B cell (primary cell): ENCODE measurements around the gene CAPN9. TPM values are rescaled to one million over a fixed set of nuclear protein-coding genes. Genes with fewer than 3 reads are reported as not detected.

Experiments used
- ATAC-seq: fragments of 200-7000 bp; cut with Tn5 transposase; one replicate; pipeline ENCODE4 v1.10.0; 2021; ENCODE audit warnings: low read depth, mild to moderate bottlenecking, moderate number of reproducible peaks, moderate library complexity
- CTCF ChIA-PET: fragments of 350-600 bp; sonication (Branson Sonifier 250); formaldehyde crosslinking; loops from one replicate; lab custom pipeline; 2021; ENCODE audit warnings: antibody characterized with exemption, inconsistent platforms; lab: Charles Lee
- POLR2A ChIA-PET: fragments of 350-600 bp; sonication (Branson Sonifier 250); formaldehyde crosslinking; loops from one replicate; lab custom pipeline; 2021; ENCODE audit warnings: antibody characterized with exemption; lab: Charles Lee
- DNase-seq: peaks from one replicate; pipeline ENCODE4 v3.0.0; 2013
- H2AFZ ChIP-seq: 2 replicates; pipeline ENCODE4 v1.6.1; 2012; ENCODE audit warnings: mild to moderate bottlenecking, low read depth, low read length; ENCODE audit not compliant: insufficient read depth, poor library complexity, severe bottlenecking
- H3K27ac ChIP-seq, 2 donors: 1 replicate in 1 of 2; 2 replicates in 1 of 2; pipeline ENCODE4 v1.5.1; 2012 to 2013; ENCODE audit warnings: low read length in 2 of 2, mild to moderate bottlenecking in 2 of 2, moderate library complexity in 1 of 2
- H3K27me3 ChIP-seq, 4 experiments: fragments of 200-600 bp in 1 of 4; sonication (generic) in 1 of 4; replicated peaks in 1 of 4; 1 replicate in 2 of 4; 2 replicates in 2 of 4; pipeline versions ENCODE4 v1.6.1 to v1.7.0; 2013 to 2016; ENCODE audit warnings: low read length in 3 of 4, mild to moderate bottlenecking in 2 of 4, mixed read lengths in 1 of 4, moderate library complexity in 1 of 4; ENCODE audit not compliant: insufficient read depth in 4 of 4, control insufficient read depth in 3 of 4; ENCODE audit errors: control extremely low read depth in 1 of 4
- H3K36me3 ChIP-seq, 2 experiments: replicated peaks in 1 of 2; 1 replicate in 1 of 2; 2 replicates in 1 of 2; pipeline versions ENCODE4 v1.6.1 to v1.7.1; 2013; ENCODE audit warnings: low read length in 1 of 2; ENCODE audit not compliant: insufficient read depth in 2 of 2, control insufficient read depth in 1 of 2; ENCODE audit errors: control extremely low read depth in 1 of 2, extremely low read depth in 1 of 2
- H3K4me1 ChIP-seq, 2 donors: fragments of 200-600 bp in 1 of 2; sonication (generic) in 1 of 2; 1 replicate in 1 of 2; 2 replicates in 1 of 2; pipeline versions ENCODE4 v1.5.1 to v1.6.1; 2013 to 2017; ENCODE audit warnings: low read length in 2 of 2; ENCODE audit not compliant: control insufficient read depth in 2 of 2, insufficient read depth in 2 of 2
- H3K4me2 ChIP-seq: replicated peaks from 2 replicates; pipeline ENCODE3; 2012; ENCODE audit warnings: mild to moderate bottlenecking, low read depth, low read length; ENCODE audit not compliant: poor library complexity, severe bottlenecking
- H3K4me3 ChIP-seq, 5 experiments: fragments of 200-600 bp in 1 of 5; sonication (generic) in 1 of 5; 1 replicate in 3 of 5; 2 replicates in 2 of 5; pipeline versions ENCODE4 v1.5.1 to v1.7.0; 2011 to 2016; ENCODE audit warnings: low read length in 4 of 5, mild to moderate bottlenecking in 4 of 5, low read depth in 2 of 5, control low read depth in 1 of 5, moderate library complexity in 1 of 5; ENCODE audit not compliant: insufficient read depth in 1 of 5; ENCODE audit errors: control extremely low read depth in 1 of 5, extremely low read depth in 1 of 5
- H3K79me2 ChIP-seq: fragments of 200-600 bp; sonication (generic); one replicate; pipeline ENCODE4 v1.6.0; 2016; ENCODE audit warnings: low read length; ENCODE audit not compliant: control insufficient read depth, insufficient read depth
- H3K9ac ChIP-seq: fragments of 200-600 bp; sonication (generic); 2 replicates; pipeline ENCODE4 v1.6.1; 2017; ENCODE audit warnings: mild to moderate bottlenecking, low read length, moderate library complexity
- H3K9me3 ChIP-seq, 3 donors: one replicate each; pipeline versions ENCODE4 v1.6.1 to v1.7.1; 2013; ENCODE audit warnings: low read length in 2 of 3; ENCODE audit not compliant: control insufficient read depth in 2 of 3, insufficient read depth in 1 of 3; ENCODE audit errors: control extremely low read depth in 1 of 3
- H4K20me1 ChIP-seq: 2 replicates; pipeline ENCODE4 v1.6.0; 2012; ENCODE audit warnings: mild to moderate bottlenecking, low read length; ENCODE audit not compliant: insufficient read depth, control insufficient read depth, poor library complexity, severe bottlenecking
- H3K27ac Mint-ChIP-seq: one replicate; pipeline ENCODE4 v1.8.0; 2021; ENCODE audit warnings: mixed read lengths
- H3K27me3 Mint-ChIP-seq: one replicate; pipeline ENCODE4 v1.8.0; 2021; ENCODE audit warnings: mixed read lengths
- H3K4me1 Mint-ChIP-seq: one replicate; pipeline ENCODE4 v1.8.0; 2021; ENCODE audit warnings: mixed read lengths
- H3K4me3 Mint-ChIP-seq: one replicate; pipeline ENCODE4 v1.8.0; 2021; ENCODE audit warnings: mixed read lengths
- H3K9me3 Mint-ChIP-seq: one replicate; pipeline ENCODE4 v1.8.0; 2022; ENCODE audit warnings: mixed read lengths; ENCODE audit not compliant: insufficient read depth
- EZH2 ChIP-seq: IDR thresholded peaks from 2 replicates; pipeline ENCODE4 v1.6.1; 2012; ENCODE audit warnings: borderline replicate concordance, low read depth, mild to moderate bottlenecking, moderate library complexity, low read length; ENCODE audit not compliant: insufficient read depth, poor library complexity, severe bottlenecking
- WGBS: methylation state at CpG from one replicate; pipeline ENCODE4 v1.1.5; 2013; ENCODE audit warnings: missing lambda C conversion rate; ENCODE audit not compliant: insufficient coverage; 5-methylcytosine and 5-hydroxymethylcytosine counted together
- intact Hi-C: fragments of 100-400 bp; cut with micrococcal nuclease; formaldehyde crosslinking; loops from one replicate; pipeline ENCODE4 v1.10.0; 2022
- polyA plus RNA-seq: library from polyadenylated mRNA; depleted of rRNA; stranded (reverse); fragments of >200 nt; gene quantifications from 2 replicates; pipeline ENCODE4 v1.2.3, GENCODE V29; 2012
- total RNA-seq, 2 donors: library from RNA; stranded (reverse); fragments of 120-200 nt in 1 of 2; gene quantifications; 1 replicate in 1 of 2; 2 replicates in 1 of 2; pipeline versions ENCODE4 v1.2.3 to v1.2.4, GENCODE V29; 2013 to 2022
- TF ChIP-seq, protein P1 (sequence below): fragments of 200-600 bp; IDR thresholded peaks from one replicate; pipeline ENCODE4 v1.8.0; 2022; ENCODE audit warnings: antibody characterized with exemption, mild to moderate bottlenecking

Gene CAPN9
- total and polyA plus RNA-seq, 2 donors (not counting 1 experiment from before 2014, with no cell fraction given): not detected

DNA sequence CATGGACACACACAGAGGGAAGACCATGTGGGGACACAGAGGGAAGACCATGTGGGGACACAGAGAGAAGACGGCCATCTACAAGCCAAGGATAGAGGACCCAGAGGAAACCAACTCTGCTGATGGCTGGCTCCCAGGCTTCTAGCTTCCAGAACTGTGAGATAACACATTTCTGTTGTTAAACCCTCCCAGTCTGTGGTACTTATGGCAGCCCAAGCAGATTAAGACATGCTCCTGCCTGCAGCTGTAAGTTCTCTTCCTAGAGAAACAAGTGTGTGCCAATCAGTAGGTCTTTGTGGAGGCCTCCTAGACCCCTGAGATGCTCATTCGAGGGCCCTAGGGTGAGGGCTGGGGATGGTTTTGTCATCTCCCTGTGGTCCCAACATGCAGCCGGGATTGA is 35.9 kb upstream of the CAPN9 start:
- Mint-ChIP-seq H3K9me3 (no peaks in the 10 kb centered on the region), H3K4me3 (no peak overlapping the region), H3K27me3 (peaks cover 24% of the 10 kb centered on the region), H3K27ac (no peak overlapping the region), H3K4me1 (no peaks in the 10 kb centered on the region)
- ChIA-PET POLR2A (no interaction called here), CTCF (no interaction called here)
- H3K9ac ChIP-seq: no peak overlapping the region
- ATAC-seq: no peak
- intact Hi-C loops: no loop called here
- H3K79me2 ChIP-seq: no peaks in the 10 kb centered on the region
- 100% methylated on average over 2 of the region's 3 CpGs for WGBS
- no peaks in the 10 kb centered on the region for H3K27me3 ChIP-seq
- no peaks in the 10 kb centered on the region for H3K9me3 ChIP-seq
- H3K27ac ChIP-seq: no peak overlapping the region
- no peak overlapping the region for H2AFZ ChIP-seq
- H3K4me1 ChIP-seq: no peaks in the 10 kb centered on the region
- DNase-seq: no peak
- no peak overlapping the region for H3K4me2 ChIP-seq
- H3K36me3 ChIP-seq: no peaks in the 10 kb centered on the region
- no peaks in the 10 kb centered on the region for H4K20me1 ChIP-seq
- H3K4me3 ChIP-seq: no peak overlapping the region
- TF ChIP-seq EZH2: no peak
- TF ChIP-seq, protein P1, sequence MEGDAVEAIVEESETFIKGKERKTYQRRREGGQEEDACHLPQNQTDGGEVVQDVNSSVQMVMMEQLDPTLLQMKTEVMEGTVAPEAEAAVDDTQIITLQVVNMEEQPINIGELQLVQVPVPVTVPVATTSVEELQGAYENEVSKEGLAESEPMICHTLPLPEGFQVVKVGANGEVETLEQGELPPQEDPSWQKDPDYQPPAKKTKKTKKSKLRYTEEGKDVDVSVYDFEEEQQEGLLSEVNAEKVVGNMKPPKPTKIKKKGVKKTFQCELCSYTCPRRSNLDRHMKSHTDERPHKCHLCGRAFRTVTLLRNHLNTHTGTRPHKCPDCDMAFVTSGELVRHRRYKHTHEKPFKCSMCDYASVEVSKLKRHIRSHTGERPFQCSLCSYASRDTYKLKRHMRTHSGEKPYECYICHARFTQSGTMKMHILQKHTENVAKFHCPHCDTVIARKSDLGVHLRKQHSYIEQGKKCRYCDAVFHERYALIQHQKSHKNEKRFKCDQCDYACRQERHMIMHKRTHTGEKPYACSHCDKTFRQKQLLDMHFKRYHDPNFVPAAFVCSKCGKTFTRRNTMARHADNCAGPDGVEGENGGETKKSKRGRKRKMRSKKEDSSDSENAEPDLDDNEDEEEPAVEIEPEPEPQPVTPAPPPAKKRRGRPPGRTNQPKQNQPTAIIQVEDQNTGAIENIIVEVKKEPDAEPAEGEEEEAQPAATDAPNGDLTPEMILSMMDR: no peak

DNA sequence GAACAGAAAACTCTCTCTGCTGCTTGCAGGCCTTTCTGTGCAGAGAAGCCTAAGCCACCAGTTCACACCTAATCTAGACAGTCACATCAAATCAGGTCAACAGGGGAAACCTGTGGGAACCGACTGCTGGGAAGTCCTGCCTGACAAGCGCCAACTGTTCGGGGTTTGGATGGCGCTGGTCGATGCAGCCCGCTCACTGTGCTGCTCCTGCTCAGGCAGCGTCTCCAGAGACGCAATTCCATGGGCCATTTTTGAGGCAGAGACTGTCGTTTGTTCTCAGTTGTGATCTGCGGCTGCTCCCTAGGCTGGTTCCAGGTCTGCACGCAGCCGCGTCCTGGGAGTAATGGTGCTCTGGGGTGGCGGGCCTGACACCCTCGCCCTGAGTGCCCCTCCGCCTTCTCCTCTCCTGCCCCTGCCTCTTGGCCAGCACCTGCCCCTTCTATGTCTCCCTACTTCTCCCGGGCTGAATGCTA is 34.7 kb upstream of the CAPN9 start:
- peaks cover 20% of the 10 kb centered on the region for H3K27me3 Mint-ChIP-seq
- H3K9me3 ChIP-seq: no peaks in the 10 kb centered on the region
- H3K27ac Mint-ChIP-seq: no peak overlapping the region
- H2AFZ ChIP-seq: no peak overlapping the region
- WGBS: 95% methylated on average over 17 of the region's 17 CpGs
- no peak overlapping the region for H3K9ac ChIP-seq
- H3K9me3 Mint-ChIP-seq: peaks cover 4% of the 10 kb centered on the region
- ChIA-PET POLR2A (no interaction called here), CTCF (no interaction called here)
- H3K4me1 Mint-ChIP-seq: no peaks in the 10 kb centered on the region
- no peaks in the 10 kb centered on the region for H4K20me1 ChIP-seq
- no peak overlapping the region for H3K4me2 ChIP-seq
- H3K4me3 ChIP-seq: no peak overlapping the region
- no peaks in the 10 kb centered on the region for H3K79me2 ChIP-seq
- H3K27ac ChIP-seq: no peak overlapping the region
- intact Hi-C loops: no loop called here
- no peaks in the 10 kb centered on the region for H3K27me3 ChIP-seq
- no peak for TF ChIP-seq EZH2
- TF ChIP-seq, protein P1: no peak
- no peak for DNase-seq
- H3K4me1 ChIP-seq: no peaks in the 10 kb centered on the region
- no peaks in the 10 kb centered on the region for H3K36me3 ChIP-seq
- H3K4me3 Mint-ChIP-seq: no peak overlapping the region
- no peak for ATAC-seq
